Psoas muscle (tissue), 8 donors: ENCODE measurements around the gene MCOLN1. TPM values are rescaled to one million over a fixed set of nuclear protein-coding genes. Genes with fewer than 3 reads are reported as not detected.

ENCODE experiments used
- ATAC-seq, 4 donors: fragments of 200-7000 bp; cut with Tn5 transposase; one replicate each; pipeline ENCODE4 v1.9.1; 2020; ENCODE audit warnings: moderate library complexity in 3 of 4, mild to moderate bottlenecking in 2 of 4
- DNase-seq, 2 donors: peaks; one replicate each; pipeline ENCODE4 v3.0.0-alpha.2; 2020
- H3K27ac ChIP-seq: fragments of 200-600 bp; one replicate; pipeline ENCODE4 v1.8.0; 2022
- H3K27me3 ChIP-seq, 3 donors: fragments of 200-600 bp in 1 of 3; one replicate each; pipeline versions ENCODE4 v1.6.1 to v1.8.0; 2013 to 2022; ENCODE audit warnings: low read length in 2 of 3, mild to moderate bottlenecking in 2 of 3, moderate library complexity in 1 of 3; ENCODE audit not compliant: insufficient read depth in 3 of 3
- H3K36me3 ChIP-seq, 2 donors: fragments of 200-600 bp in 1 of 2; one replicate each; pipeline versions ENCODE4 v1.6.1 to v1.8.0; 2013 to 2022; ENCODE audit warnings: low read depth in 1 of 2, mild to moderate bottlenecking in 1 of 2, moderate library complexity in 1 of 2; ENCODE audit not compliant: insufficient read depth in 1 of 2
- H3K4me1 ChIP-seq: fragments of 200-600 bp; one replicate; pipeline ENCODE4 v1.8.0; 2022
- H3K4me3 ChIP-seq: fragments of 200-600 bp; one replicate; pipeline ENCODE4 v1.8.0; 2022; ENCODE audit warnings: mild to moderate bottlenecking
- H3K9me3 ChIP-seq: fragments of 200-600 bp; one replicate; pipeline ENCODE4 v1.8.0; 2022
- WGBS, 3 donors: extraction: QIAGEN DNeasy Blood & Tissue Kit; methylation state at CpG; one replicate each; pipeline versions ENCODE4 v1.1.6 to v1.1.7; 2013; 5-methylcytosine and 5-hydroxymethylcytosine counted together
- intact Hi-C, 2 donors: fragments of 100-400 bp; cut with DNase I; formaldehyde crosslinking; loops; one replicate each; pipeline versions ENCODE4 v1.11.0 to v1.14.2; 2022
- long read RNA-seq, 2 donors: library from polyadenylated mRNA; unstranded; transcript quantifications; one replicate each; pipeline ENCODE4 v2.0.0, GENCODE V29; 2021
- polyA plus RNA-seq, 3 donors: library from polyadenylated mRNA; stranded (reverse); fragments of 200-250 nt; gene quantifications; one replicate each; pipeline ENCODE4 v1.2.3, GENCODE V29; 2013
- total RNA-seq, 4 donors: library from RNA; stranded (reverse); fragmentation: NEBNext Ultra II Directional in 2 of 4; extraction: Animal tissue kit (Norgen Biotek cat#: 25700) in 2 of 4; gene quantifications; one replicate each; pipeline versions ENCODE4 v1.2.1 to v1.2.4, GENCODE V29; 2021 to 2023
- TF ChIP-seq, protein P1 (sequence below): fragments of 200-600 bp; IDR thresholded peaks from one replicate; pipeline ENCODE4 v1.8.0; 2022; ENCODE audit warnings: antibody characterized with exemption
- donor health status: healthy with polysubstance abuse.
- donor health status: DM: no; HTN: no; CAD: no; lungs with moderate emphysema.
- donor health status: Bipolar disorder and iron deficiency.
- donor health status: healthy.
- donor health status: DM: yes; HTN: yes; CAD: no.
- donor health status: DM: no; HTN: no; CAD: no.
- donor health status: DM: no; HTN: no; CAD: no.
- donor health status: DM: yes; HTN: yes; CAD: no.

The MCOLN1 gene
- total RNA-seq (10 to 100 TPM; 15.4 to 23.8 (median 17.0) TPM), polyA plus RNA-seq (10 to 100 TPM; 15.9 to 28.6 (median 20.2) TPM)
- long read RNA-seq, donor 1, transcript MCOLN1-201 (14 exons, 2,082 nt) = major isoform, 20 of 23 reads
- long read RNA-seq, donor 1, partial matches to known transcripts = 1 of 23 reads
- long read RNA-seq, donor 1, other reads (novel, unspliced or antisense) = 1 of 23 reads
- long read RNA-seq, donor 2, transcript MCOLN1-201 (14 exons, 2,082 nt) = major isoform, 30 of 40 reads
- long read RNA-seq, donor 2, partial matches to known transcripts = 5 of 40 reads
- long read RNA-seq, donor 2, other reads (novel, unspliced or antisense) = 5 of 40 reads

DNA sequence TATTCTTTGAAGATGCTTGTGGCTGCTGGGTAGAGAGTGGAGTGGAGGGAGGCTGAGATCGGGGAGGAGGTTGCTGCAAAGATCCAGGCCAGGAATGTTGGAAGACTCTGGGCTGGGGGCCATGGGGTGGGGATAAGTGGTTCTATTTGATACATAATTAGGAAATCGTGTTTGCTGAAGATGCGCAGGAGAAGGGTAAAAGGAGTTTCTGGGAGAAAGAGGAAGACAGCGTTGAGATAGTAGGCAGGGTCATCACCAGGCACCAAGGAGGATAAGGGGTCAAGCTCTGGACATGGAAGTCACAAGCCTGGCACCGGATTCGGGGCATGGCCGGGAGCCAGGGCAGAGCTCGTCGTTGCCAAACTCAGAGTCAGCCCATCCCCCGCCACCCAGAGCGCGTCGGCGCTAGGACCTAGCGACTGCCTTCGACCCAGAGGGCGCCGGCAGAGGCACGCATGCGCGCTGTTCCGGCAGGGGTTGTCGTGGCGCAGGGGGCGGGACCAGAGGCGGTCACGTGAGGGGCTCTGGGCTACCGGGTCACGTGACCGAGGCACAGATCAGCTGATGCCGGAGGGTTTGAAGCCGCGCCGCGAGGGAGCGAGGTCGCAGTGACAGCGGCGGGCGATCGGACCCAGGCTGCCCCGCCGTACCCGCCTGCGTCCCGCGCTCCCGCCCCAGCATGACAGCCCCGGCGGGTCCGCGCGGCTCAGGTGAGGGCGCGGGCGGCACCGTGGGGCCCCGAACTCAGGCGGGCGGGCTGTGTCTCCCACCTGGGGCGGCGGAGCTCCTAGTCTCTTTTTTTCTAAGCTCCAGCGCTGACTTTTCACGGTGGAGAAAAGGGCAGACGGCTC lies at the start of gene MCOLN1:
Gene MCOLN1, plus strand, starts transcription at position 553 of the 851 bp plus-strand sequence. Its CDS starts 127 bp downstream, at position 680.
- H3K27me3 ChIP-seq = no peaks in the 10 kb centered on the region
- peaks cover 20% of the 10 kb centered on the region for H3K4me1 ChIP-seq
- TF ChIP-seq, protein P1, sequence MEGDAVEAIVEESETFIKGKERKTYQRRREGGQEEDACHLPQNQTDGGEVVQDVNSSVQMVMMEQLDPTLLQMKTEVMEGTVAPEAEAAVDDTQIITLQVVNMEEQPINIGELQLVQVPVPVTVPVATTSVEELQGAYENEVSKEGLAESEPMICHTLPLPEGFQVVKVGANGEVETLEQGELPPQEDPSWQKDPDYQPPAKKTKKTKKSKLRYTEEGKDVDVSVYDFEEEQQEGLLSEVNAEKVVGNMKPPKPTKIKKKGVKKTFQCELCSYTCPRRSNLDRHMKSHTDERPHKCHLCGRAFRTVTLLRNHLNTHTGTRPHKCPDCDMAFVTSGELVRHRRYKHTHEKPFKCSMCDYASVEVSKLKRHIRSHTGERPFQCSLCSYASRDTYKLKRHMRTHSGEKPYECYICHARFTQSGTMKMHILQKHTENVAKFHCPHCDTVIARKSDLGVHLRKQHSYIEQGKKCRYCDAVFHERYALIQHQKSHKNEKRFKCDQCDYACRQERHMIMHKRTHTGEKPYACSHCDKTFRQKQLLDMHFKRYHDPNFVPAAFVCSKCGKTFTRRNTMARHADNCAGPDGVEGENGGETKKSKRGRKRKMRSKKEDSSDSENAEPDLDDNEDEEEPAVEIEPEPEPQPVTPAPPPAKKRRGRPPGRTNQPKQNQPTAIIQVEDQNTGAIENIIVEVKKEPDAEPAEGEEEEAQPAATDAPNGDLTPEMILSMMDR = no peak
- ATAC-seq = peak; percentile 94 to 97 (median 96)
- intact Hi-C loops = loop anchor here in 1 of 2 donors (10.0 kb wide), 1 partner anchor 127 kb away; no protein-coding TSS in a partner anchor
- peak within 1 kb of the TSS; percentile 88 for H3K4me3 ChIP-seq
- peaks cover 0 to 33% of the 10 kb centered on the region in 2 donors for H3K36me3 ChIP-seq
- H3K27ac ChIP-seq = peak within 1 kb of the TSS; percentile 57
- H3K9me3 ChIP-seq = no peaks in the 10 kb centered on the region
- 0 to 1% (median 1%) methylated on average over 38 to 65 of the region's 65 CpGs for WGBS, 3 donors
- peak; percentile 100 for DNase-seq

DNA sequence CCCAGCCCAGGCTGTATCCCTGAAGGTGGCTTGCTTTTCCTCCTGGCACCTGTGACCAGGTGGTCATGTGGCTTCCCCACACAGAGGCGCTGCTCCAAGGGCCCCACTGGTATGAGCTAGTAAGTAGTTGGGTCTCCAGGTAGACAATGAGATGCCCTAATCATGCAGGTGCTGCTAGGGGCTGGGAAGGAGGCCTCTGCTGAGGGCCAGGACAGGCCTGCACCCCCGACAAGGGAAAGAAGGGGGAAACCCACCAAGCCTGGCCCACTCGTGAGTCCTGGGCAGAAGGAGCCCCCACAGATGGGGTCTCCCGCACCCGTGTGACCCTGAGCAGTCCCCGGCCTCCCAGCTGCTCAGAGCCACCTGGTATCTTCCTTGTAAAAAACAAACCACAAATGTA lies 46.8 kb upstream of the MCOLN1 start:
- DNase-seq = no peak
- no peaks in the 10 kb centered on the region for H3K27me3 ChIP-seq
- no peak overlapping the region for H3K4me3 ChIP-seq
- no peak overlapping the region for H3K27ac ChIP-seq
- no peak for ATAC-seq
- peaks cover 0 to 12% of the 10 kb centered on the region in 2 donors for H3K36me3 ChIP-seq
- WGBS, 3 donors = 74 to 81% (median 74%) methylated on average over 6 of the region's 6 CpGs
- TF ChIP-seq, protein P1 = no peak
- intact Hi-C loops = no loop called here
- no peaks in the 10 kb centered on the region for H3K4me1 ChIP-seq
- no peaks in the 10 kb centered on the region for H3K9me3 ChIP-seq

DNA sequence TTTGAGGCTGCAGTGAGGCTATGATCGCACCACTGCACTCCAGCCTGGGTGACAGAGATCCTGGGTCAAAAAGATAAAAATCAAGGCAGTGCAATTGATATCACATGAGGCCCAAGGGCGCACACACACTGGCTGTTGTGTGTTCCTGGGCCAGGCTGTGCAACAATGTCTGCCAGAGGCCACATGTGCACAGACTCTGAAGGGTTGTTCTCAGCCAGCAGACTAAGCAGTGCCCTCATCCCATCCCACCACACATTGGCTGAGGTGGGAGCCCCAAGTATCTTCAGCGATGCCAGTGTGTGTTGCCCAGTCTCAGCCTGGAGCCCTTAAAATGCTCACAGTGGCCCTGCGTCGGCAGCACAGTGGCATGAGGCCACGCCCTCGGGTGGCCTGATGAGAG lies 46.2 kb upstream of the MCOLN1 start:
- Histone ChIP-seq H3K36me3 (peaks cover 0 to 8% of the 10 kb centered on the region in 2 donors), H3K4me1 (no peaks in the 10 kb centered on the region), H3K27ac (no peak overlapping the region), H3K9me3 (no peaks in the 10 kb centered on the region), H3K4me3 (no peak overlapping the region), H3K27me3 (no peaks in the 10 kb centered on the region)
- TF ChIP-seq, protein P1 = no peak
- intact Hi-C loops = no loop called here
- DNase-seq (no peak), ATAC-seq (no peak)
- WGBS, 3 donors = 67 to 74% (median 74%) methylated on average over 7 of the region's 7 CpGs

GRCh38 chr19:7476777-7477494 lies 45.5 kb upstream of the MCOLN1 start:
- DNase-seq (no peak), ATAC-seq (no peak)
- Histone ChIP-seq H3K4me1 (no peaks in the 10 kb centered on the region), H3K27ac (no peak overlapping the region), H3K9me3 (no peaks in the 10 kb centered on the region), H3K27me3 (no peaks in the 10 kb centered on the region), H3K4me3 (no peak overlapping the region), H3K36me3 (peaks cover 0 to 4% of the 10 kb centered on the region in 2 donors)
- WGBS, 3 donors = 67 to 82% (median 78%) methylated on average over 27 to 35 of the region's 35 CpGs
- intact Hi-C loops = no loop called here
- TF ChIP-seq, protein P1 = no peak
